Hepatocyte (in vitro differentiated cells): ENCODE results near the gene C19orf81. TPM values are rescaled to one million over a fixed set of nuclear protein-coding genes. Genes with fewer than 3 reads are reported as not detected.
A peak's percentile ranks its signal among the peaks of the same experiment; 100 is the strongest.
"Not testable (repeated sequence)": the region's sequence is repeated elsewhere in the genome, so short reads cannot be mapped to it uniquely, and the experiment has no call there.

Source experiments
- DNase-seq: peaks from one replicate; pipeline ENCODE4 v3.0.0-alpha.2; 2016; ENCODE audit warnings: low spot score
- H2AFZ ChIP-seq: fragments of 200-600 bp; sonication (generic); 2 replicates; pipeline ENCODE4 v1.6.0; 2016; ENCODE audit warnings: antibody characterized with exemption, mild to moderate bottlenecking
- H3K27ac ChIP-seq: fragments of 200-600 bp; sonication (generic); 2 replicates; pipeline ENCODE4 v1.5.1; 2016; ENCODE audit warnings: mild to moderate bottlenecking
- H3K27me3 ChIP-seq: fragments of 200-600 bp; sonication (generic); 2 replicates; pipeline ENCODE4 v1.6.1; 2016
- H3K36me3 ChIP-seq: fragments of 200-600 bp; sonication (generic); replicated peaks from 2 replicates; pipeline ENCODE4 v1.5.1; 2016; ENCODE audit warnings: low read depth; ENCODE audit not compliant: insufficient read depth
- H3K4me1 ChIP-seq: fragments of 200-600 bp; sonication (generic); 2 replicates; pipeline ENCODE4 v1.5.1; 2016; ENCODE audit warnings: mild to moderate bottlenecking, moderate library complexity; ENCODE audit not compliant: insufficient read depth
- H3K4me2 ChIP-seq: fragments of 200-600 bp; sonication (generic); 2 replicates; pipeline ENCODE4 v1.6.0; 2016
- H3K4me3 ChIP-seq: fragments of 200-600 bp; sonication (generic); 2 replicates; pipeline ENCODE4 v1.5.1; 2016; ENCODE audit warnings: mild to moderate bottlenecking
- H3K79me2 ChIP-seq: fragments of 200-600 bp; sonication (generic); 2 replicates; pipeline ENCODE4 v1.6.0; 2017; ENCODE audit warnings: mild to moderate bottlenecking
- H3K9me2 ChIP-seq: fragments of 200-600 bp; sonication (generic); replicated peaks from 2 replicates; pipeline ENCODE4 v1.6.0; 2017; ENCODE audit warnings: mild to moderate bottlenecking; ENCODE audit not compliant: insufficient read depth
- H3K9me3 ChIP-seq: fragments of 200-600 bp; sonication (generic); 2 replicates; pipeline ENCODE4 v1.5.1; 2016; ENCODE audit warnings: low read depth, mild to moderate bottlenecking
- H4K20me1 ChIP-seq: fragments of 200-600 bp; sonication (generic); 2 replicates; pipeline ENCODE4 v1.6.0; 2016; ENCODE audit warnings: mild to moderate bottlenecking; ENCODE audit not compliant: insufficient read depth, poor library complexity, severe bottlenecking
- CTCF ChIP-seq: fragments of 200-600 bp; sonication (generic); IDR thresholded peaks from 2 replicates; pipeline ENCODE4 v1.5.1; 2016; ENCODE audit warnings: antibody characterized with exemption, mild to moderate bottlenecking; ENCODE audit not compliant: poor library complexity
- EZH2 ChIP-seq: fragments of 200-600 bp; sonication (generic); IDR thresholded peaks from 2 replicates; pipeline ENCODE4 v1.6.1; 2016; ENCODE audit warnings: antibody characterized with exemption, mild to moderate bottlenecking, borderline replicate concordance
- EZH2phosphoT487 ChIP-seq: fragments of 200-600 bp; sonication (generic); IDR thresholded peaks from one replicate; pipeline ENCODE4 v1.6.1; 2018; ENCODE audit warnings: antibody characterized with exemption, mild to moderate bottlenecking, low read depth, moderate library complexity; ENCODE audit not compliant: unreplicated experiment, severe bottlenecking
- WGBS: methylation state at CpG from one replicate; pipeline ENCODE4 v1.1.6; 2016; ENCODE audit warnings: low lambda C conversion rate; ENCODE audit errors: missing lambda C conversion rate; 5-methylcytosine and 5-hydroxymethylcytosine counted together
- polyA plus RNA-seq: library from polyadenylated mRNA; unstranded; fragments of >200 nt; fragmentation: Nextera tagmentation; extraction: Ambion mirVana; gene quantifications from 2 replicates; pipeline ENCODE4 v1.2.1, GENCODE V29; 2016
- total RNA-seq: library from RNA; depleted of rRNA; stranded (reverse); fragments of >200 nt; gene quantifications from 2 replicates; pipeline ENCODE4 v1.2.3, GENCODE V29; 2014

The C19orf81 gene
- total and polyA plus RNA-seq, 2 experiments from 2014 or later: 4.1 to 12.4 TPM

GRCh38 chr19:50602496-50602895, 46.7 kb upstream of the C19orf81 start:
- H2AFZ ChIP-seq: no peak overlapping the region
- H3K9me2 ChIP-seq: no peaks in the 10 kb centered on the region
- H3K27ac ChIP-seq: no peak overlapping the region
- no peak overlapping the region for H3K4me3 ChIP-seq
- H3K4me2 ChIP-seq: no peak overlapping the region
- TF ChIP-seq EZH2phosphoT487 (no peak), EZH2 (no peak), CTCF (no peak)
- H3K36me3 ChIP-seq: no peaks in the 10 kb centered on the region
- H3K27me3 ChIP-seq: peaks cover 48% of the 10 kb centered on the region
- WGBS: 69% methylated on average over 6 of the region's 6 CpGs
- no peak for DNase-seq
- H3K4me1 ChIP-seq: no peaks in the 10 kb centered on the region
- no peaks in the 10 kb centered on the region for H4K20me1 ChIP-seq
- H3K9me3 ChIP-seq: no peaks in the 10 kb centered on the region
- H3K79me2 ChIP-seq: no peaks in the 10 kb centered on the region

GRCh38 chr19:50602935-50603334, 46.3 kb upstream of the C19orf81 start:
- Histone ChIP-seq H3K9me2 (no peaks in the 10 kb centered on the region), H3K27ac (no peak overlapping the region), H3K4me3 (no peak overlapping the region), H3K79me2 (no peaks in the 10 kb centered on the region), H3K4me1 (no peaks in the 10 kb centered on the region), H4K20me1 (no peaks in the 10 kb centered on the region), H2AFZ (no peak overlapping the region), H3K27me3 (peaks cover 49% of the 10 kb centered on the region), H3K36me3 (no peaks in the 10 kb centered on the region), H3K9me3 (no peaks in the 10 kb centered on the region), H3K4me2 (no peak overlapping the region)
- no peak for TF ChIP-seq EZH2
- TF ChIP-seq CTCF: no peak
- no peak for TF ChIP-seq EZH2phosphoT487
- 92% methylated on average over 4 of the region's 4 CpGs for WGBS
- no peak for DNase-seq

- H4K20me1 ChIP-seq, H3K79me2 ChIP-seq, H3K4me1 ChIP-seq, H3K9me3 ChIP-seq, H3K4me2 ChIP-seq, H3K27ac ChIP-seq, H3K9me2 ChIP-seq, H3K4me3 ChIP-seq, DNase-seq, H2AFZ ChIP-seq, H3K36me3 ChIP-seq: not testable (repeated sequence)
- H3K27me3 ChIP-seq: peaks cover 51% of the 10 kb centered on the region
- no CpG with 5 or more reads among the region's 56 CpGs for WGBS
Measured at GRCh38 chr19:50604264-50605073, 44.8 kb upstream of the C19orf81 start.

- H3K79me2 ChIP-seq, H3K4me2 ChIP-seq, H3K4me1 ChIP-seq, H4K20me1 ChIP-seq, H3K9me3 ChIP-seq, H3K9me2 ChIP-seq, H2AFZ ChIP-seq, DNase-seq, H3K36me3 ChIP-seq, H3K4me3 ChIP-seq, H3K27ac ChIP-seq: not testable (repeated sequence)
- TF ChIP-seq CTCF: peak; percentile 2
- peaks cover 36% of the 10 kb centered on the region for H3K27me3 ChIP-seq
- WGBS: 66% methylated on average over 39 of the region's 58 CpGs
Measured at GRCh38 chr19:50606059-50606836, 43.0 kb upstream of the C19orf81 start.
